Aorta (tissue), 5 donors: Measurements from ENCODE around the gene RSAD1. TPM values are rescaled to one million over a fixed set of nuclear protein-coding genes. Genes with fewer than 3 reads are reported as not detected.
A peak's percentile ranks its signal among the peaks of the same experiment; 100 is the strongest.

ENCODE experiments used
- ATAC-seq: fragments of 200-7000 bp; cut with Tn5 transposase; one replicate; pipeline ENCODE4 v1.9.1; 2022; ENCODE audit warnings: moderate library complexity; ENCODE audit not compliant: low FRiP score
- DNase-seq, 2 donors: peaks; one replicate each; pipeline ENCODE4 v3.0.0-alpha.2; 2020
- H3K27ac ChIP-seq, 2 donors: one replicate each; pipeline ENCODE4 v1.5.1; 2013; ENCODE audit warnings: low read length in 2 of 2, mild to moderate bottlenecking in 2 of 2, moderate library complexity in 2 of 2, control low read depth in 1 of 2, inconsistent platforms in 1 of 2, low read depth in 1 of 2
- H3K27me3 ChIP-seq, 2 donors: one replicate each; pipeline ENCODE4 v1.6.1; 2013; ENCODE audit warnings: control low read depth in 1 of 2, low read length in 1 of 2, mild to moderate bottlenecking in 1 of 2, moderate library complexity in 1 of 2; ENCODE audit not compliant: insufficient read depth in 2 of 2, control insufficient read depth in 1 of 2
- H3K36me3 ChIP-seq, 2 donors: one replicate each; pipeline ENCODE4 v1.6.1; 2013; ENCODE audit warnings: control low read depth in 1 of 2, low read length in 1 of 2, mild to moderate bottlenecking in 1 of 2; ENCODE audit not compliant: insufficient read depth in 2 of 2, control insufficient read depth in 1 of 2
- H3K4me1 ChIP-seq, 2 donors: one replicate each; pipeline ENCODE4 v1.6.1; 2013; ENCODE audit warnings: low read length in 2 of 2, control low read depth in 1 of 2, mild to moderate bottlenecking in 1 of 2, moderate library complexity in 1 of 2; ENCODE audit not compliant: insufficient read depth in 2 of 2, control insufficient read depth in 1 of 2
- H3K4me3 ChIP-seq, 2 donors: one replicate each; pipeline ENCODE4 v1.5.1; 2013; ENCODE audit warnings: low read length in 2 of 2, control low read depth in 1 of 2, mild to moderate bottlenecking in 1 of 2
- H3K9me3 ChIP-seq: one replicate; pipeline ENCODE4 v1.6.1; 2013; ENCODE audit warnings: mild to moderate bottlenecking, low read length; ENCODE audit not compliant: control insufficient read depth
- WGBS, 2 donors: extraction: QIAGEN DNeasy Blood & Tissue Kit; methylation state at CpG; one replicate each; pipeline ENCODE4 v1.1.7; 2013; 5-methylcytosine and 5-hydroxymethylcytosine counted together
- intact Hi-C, 2 donors: fragments of 100-400 bp; cut with DNase I; formaldehyde crosslinking; loops; one replicate each; pipeline versions ENCODE4 v1.14.2 to v1.15.0; 2022
- long read RNA-seq, 2 donors: library from polyadenylated mRNA; unstranded; transcript quantifications; one replicate each; pipeline ENCODE4 v2.0.0, GENCODE V29; 2020 to 2021
- polyA plus RNA-seq, 2 donors: library from polyadenylated mRNA; stranded (reverse); fragments of 200-250 nt; gene quantifications; one replicate each; pipeline ENCODE4 v1.2.3, GENCODE V29; 2013
- total RNA-seq, 2 donors: library from RNA; stranded (reverse); fragmentation: NEBNext Ultra II Directional; extraction: Animal tissue kit (Norgen Biotek cat#: 25700); gene quantifications; one replicate each; pipeline ENCODE4 v1.2.1, GENCODE V29; 2021
- donor health status: healthy with polysubstance abuse.
- donor health status: Bipolar disorder and iron deficiency.
- donor health status: DM: no; HTN: no; CAD: no.
- donor health status: DM: no; HTN: no; CAD: no.
- donor health status: DM: yes; HTN: yes; CAD: no.

Gene RSAD1
- total RNA-seq (10 to 100 TPM; 32.1 to 42.3 TPM), polyA plus RNA-seq (10 to 100 TPM; 12.1 to 39.2 TPM)
- long read RNA-seq, donor 1, transcript RSAD1-201 (9 exons, 2,528 nt) = major isoform, 43 of 76 reads
- long read RNA-seq, donor 1, partial matches to known transcripts = 22 of 76 reads
- long read RNA-seq, donor 1, other reads (novel, unspliced or antisense) = 10 of 76 reads
- long read RNA-seq, donor 2, transcript RSAD1-201 (9 exons, 2,528 nt) = major isoform, 12 of 20 reads
- long read RNA-seq, donor 2, partial matches to known transcripts = 6 of 20 reads
- long read RNA-seq, donor 2, other reads (novel, unspliced or antisense) = 1 of 20 reads

DNA sequence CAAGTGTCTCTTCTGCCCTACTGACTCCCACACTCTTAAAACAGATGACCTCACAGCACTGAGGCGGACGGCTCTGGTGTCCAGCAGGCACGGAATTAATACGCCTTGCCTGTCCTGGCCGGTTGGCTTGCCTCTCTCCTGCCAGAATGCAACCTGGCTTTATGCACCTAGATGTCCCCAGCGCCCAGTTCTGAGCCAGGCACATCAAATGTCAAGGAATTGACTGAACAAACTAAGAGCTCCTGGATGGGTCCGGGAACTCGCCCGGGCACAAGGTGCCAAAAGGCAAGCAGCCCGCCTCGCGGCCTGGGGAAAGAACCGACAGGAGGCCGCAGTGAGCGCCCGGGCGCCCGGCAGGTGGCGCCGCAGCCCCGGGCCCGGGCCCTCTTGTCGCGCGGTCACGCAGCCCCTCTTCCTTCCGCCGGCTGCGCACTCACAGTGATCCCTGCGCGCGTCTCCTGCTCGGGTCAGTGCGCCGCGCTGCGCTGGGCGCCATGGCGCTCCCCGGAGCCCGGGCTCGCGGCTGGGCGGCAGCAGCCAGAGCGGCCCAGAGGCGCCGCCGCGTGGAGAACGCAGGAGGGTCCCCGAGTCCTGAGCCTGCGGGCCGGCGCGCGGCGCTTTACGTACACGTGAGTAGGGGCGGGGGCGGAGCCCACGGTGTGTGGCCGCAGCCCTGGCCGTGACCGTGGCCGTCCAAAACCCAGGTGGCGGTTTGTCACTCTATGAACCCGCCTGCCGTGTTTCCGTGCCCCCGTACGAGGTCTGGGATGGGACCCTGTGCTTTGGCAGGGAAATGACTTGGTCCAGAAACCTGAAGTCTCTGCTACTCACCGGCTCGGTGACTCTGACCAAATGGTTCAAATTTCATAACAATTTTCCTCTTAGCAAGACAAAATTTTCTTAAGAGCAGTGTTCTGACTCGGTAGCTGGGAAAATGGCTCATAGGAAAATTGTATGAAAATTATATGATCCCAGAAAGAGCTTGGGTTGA is at the start of gene RSAD1:
Gene RSAD1, plus strand, starts transcription at position 470 of the 991 bp plus-strand sequence. Its CDS starts 25 bp downstream, at position 495.
- Histone ChIP-seq H3K27me3 (no peaks in the 10 kb centered on the region), H3K9me3 (no peaks in the 10 kb centered on the region), H3K36me3 (no peaks in the 10 kb centered on the region), H3K4me1 (no peaks in the 10 kb centered on the region), H3K27ac (peak within 1 kb of the TSS; percentile 20 to 92), H3K4me3 (peak within 1 kb of the TSS; percentile 51 to 84)
- 0 to 1% methylated on average over 72 to 75 of the region's 75 CpGs for WGBS, 2 donors
- intact Hi-C loops = no loop called here
- peak; percentile 91 to 95 for DNase-seq
- ATAC-seq = peak; percentile 90

DNA sequence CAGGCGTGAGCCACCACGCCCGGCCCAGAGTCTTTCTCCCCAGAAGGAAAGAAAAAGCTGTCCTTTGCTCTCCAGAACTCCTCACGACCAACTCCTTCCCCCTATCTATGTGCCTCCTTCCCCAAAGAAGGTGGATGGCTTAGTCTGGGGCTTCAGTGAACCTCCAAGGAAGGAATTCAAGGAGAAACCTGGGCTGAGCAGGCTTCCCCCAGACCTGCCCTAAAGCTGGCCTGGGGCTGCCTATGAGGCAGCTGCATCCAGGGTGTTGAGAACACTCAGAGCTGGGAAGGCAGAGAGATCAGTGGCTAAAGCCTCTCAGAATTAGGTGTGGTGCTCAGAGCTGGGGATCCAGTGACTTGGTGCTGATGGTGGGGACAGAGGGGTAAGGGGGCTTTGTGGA is 48.9 kb upstream of the RSAD1 start:
- Histone ChIP-seq H3K4me3 (no peak overlapping the region), H3K36me3 (no peaks in the 10 kb centered on the region), H3K9me3 (no peaks in the 10 kb centered on the region), H3K4me1 (peaks cover 0 to 2% of the 10 kb centered on the region in 2 donors), H3K27me3 (no peaks in the 10 kb centered on the region), H3K27ac (no peak overlapping the region)
- ATAC-seq = no peak
- 91 to 98% methylated on average over 4 of the region's 4 CpGs for WGBS, 2 donors
- DNase-seq = no peak
- intact Hi-C loops = no loop called here

DNA sequence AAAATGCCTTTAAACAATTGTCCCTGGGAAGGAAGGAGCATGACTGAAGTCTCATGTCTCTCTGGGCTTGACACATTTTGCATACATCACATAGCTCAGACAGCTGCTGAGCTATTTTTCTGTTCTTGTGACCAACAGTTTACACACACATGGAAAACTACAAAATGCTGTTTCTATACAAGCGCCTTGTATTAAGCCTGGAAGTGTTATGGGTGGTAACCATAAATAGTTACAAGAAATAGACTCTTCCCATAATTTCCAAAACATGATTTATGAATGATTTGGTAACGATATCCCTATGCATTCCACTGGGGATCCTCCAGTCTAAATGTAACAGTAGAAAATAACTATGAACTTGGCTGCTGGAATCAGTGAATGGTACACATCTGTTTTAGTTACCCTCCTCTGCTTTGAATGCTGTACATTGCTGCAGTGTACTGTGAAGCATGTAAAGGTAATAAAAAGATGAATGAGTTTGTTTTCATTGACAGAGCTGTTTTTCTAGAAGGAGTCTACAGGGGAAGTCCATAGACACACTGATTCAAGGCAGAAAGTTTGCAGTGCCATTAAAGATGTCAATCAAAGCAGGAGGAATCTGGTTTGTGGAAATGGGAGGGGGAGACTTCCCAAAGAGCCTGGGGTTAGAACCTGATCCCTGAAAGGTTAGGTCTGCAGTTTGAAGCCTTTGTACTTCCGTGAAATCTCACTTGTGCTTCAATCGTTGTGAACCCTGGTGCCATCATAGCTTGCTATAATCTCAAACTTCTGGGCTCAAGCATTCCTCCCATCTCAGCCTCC is 47.6 kb upstream of the RSAD1 start:
- Histone ChIP-seq H3K36me3 (no peaks in the 10 kb centered on the region), H3K9me3 (no peaks in the 10 kb centered on the region), H3K27me3 (no peaks in the 10 kb centered on the region), H3K4me1 (peaks cover 0 to 2% of the 10 kb centered on the region in 2 donors), H3K27ac (no peak overlapping the region), H3K4me3 (no peak overlapping the region)
- WGBS, 2 donors = 82 to 83% methylated on average over 4 of the region's 4 CpGs
- DNase-seq (no peak), ATAC-seq (no peak)
- intact Hi-C loops = no loop called here

DNA sequence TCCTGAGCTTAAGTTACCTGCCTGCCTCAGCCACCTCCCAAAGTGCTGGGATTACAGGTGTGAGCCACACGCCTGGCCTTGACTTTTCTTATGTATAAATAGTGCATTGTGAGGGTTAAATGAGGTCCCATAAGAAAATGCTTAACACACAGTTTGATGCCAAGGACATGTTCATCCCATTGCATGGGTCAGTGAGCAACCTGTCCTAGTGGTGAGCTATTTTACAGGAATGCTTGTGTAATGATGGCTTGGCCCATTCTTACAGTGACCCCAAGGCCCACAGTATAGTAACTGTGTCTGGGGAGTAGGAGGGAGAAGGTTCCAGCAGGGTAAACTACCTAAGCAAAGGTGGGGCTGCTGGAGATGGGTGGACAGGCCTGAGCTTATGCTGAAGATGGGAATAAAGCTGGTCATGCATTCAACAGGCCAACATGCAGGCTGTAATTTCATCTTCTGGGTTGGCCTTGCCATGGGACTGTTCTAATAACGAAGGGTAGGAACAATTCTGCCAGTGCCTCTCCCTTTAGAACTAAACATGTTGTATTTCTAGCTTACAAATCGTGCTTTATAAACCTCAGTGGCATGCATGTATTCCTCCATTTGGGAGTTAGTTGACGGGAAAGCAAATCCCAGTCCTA is 46.4 kb upstream of the RSAD1 start:
- Histone ChIP-seq H3K27ac (no peak overlapping the region), H3K4me3 (no peak overlapping the region), H3K36me3 (no peaks in the 10 kb centered on the region), H3K27me3 (no peaks in the 10 kb centered on the region), H3K9me3 (no peaks in the 10 kb centered on the region), H3K4me1 (no peaks in the 10 kb centered on the region)
- 76 to 83% methylated on average over 4 of the region's 4 CpGs for WGBS, 2 donors
- intact Hi-C loops = no loop called here
- ATAC-seq = no peak
- no peak for DNase-seq

DNA sequence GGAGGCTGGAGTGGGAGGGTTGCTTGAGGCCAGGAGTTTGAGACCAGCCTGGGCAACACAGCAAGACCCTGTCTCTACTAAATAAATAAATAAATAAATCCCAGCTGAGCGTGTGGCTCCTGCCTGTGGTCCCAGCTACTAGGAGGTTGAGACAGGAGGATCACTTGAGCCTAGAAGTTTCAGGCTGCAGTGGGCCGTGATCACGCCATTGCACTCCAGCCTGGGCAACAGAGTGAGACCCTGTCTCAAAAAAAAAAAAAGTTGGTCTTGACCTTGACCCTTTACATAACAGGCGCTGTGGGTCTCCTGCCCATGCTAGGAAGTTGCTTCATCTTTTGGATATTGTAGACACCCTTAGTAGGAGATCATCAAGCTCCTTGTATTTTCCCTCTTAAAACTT is 41.3 kb upstream of the RSAD1 start:
- 97 to 98% methylated on average over 4 of the region's 4 CpGs for WGBS, 2 donors
- intact Hi-C loops = no loop called here
- no peak for ATAC-seq
- no peak overlapping the region for H3K27ac ChIP-seq
- no peaks in the 10 kb centered on the region for H3K36me3 ChIP-seq
- no peaks in the 10 kb centered on the region for H3K27me3 ChIP-seq
- no peaks in the 10 kb centered on the region for H3K9me3 ChIP-seq
- DNase-seq = no peak
- H3K4me1 ChIP-seq = no peaks in the 10 kb centered on the region
- H3K4me3 ChIP-seq = no peak overlapping the region

DNA sequence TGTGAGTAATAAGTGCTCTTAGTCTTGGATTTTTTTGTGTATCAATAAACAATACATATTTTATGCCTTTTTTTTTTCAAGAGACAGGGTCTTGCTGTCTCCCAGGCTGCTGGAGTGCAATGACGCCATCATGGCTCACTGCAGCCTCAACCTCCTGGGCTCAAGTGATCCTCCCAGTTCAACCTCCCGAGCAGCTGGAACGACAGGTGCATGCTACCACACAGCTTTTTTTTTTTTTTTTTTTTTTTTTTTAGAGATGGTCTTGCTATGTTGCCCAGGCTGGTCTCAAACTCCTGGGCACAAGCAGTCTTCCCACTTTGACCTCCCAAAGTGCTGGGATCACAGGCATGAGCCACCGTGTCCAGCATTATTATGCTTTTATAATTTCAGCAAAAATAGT is 39.7 kb upstream of the RSAD1 start:
- Histone ChIP-seq H3K27me3 (no peaks in the 10 kb centered on the region), H3K9me3 (no peaks in the 10 kb centered on the region), H3K4me3 (no peak overlapping the region), H3K27ac (no peak overlapping the region), H3K4me1 (no peaks in the 10 kb centered on the region), H3K36me3 (no peaks in the 10 kb centered on the region)
- intact Hi-C loops = no loop called here
- 87 to 93% methylated on average over 4 of the region's 4 CpGs for WGBS, 2 donors
- ATAC-seq (no peak), DNase-seq (no peak)

DNA sequence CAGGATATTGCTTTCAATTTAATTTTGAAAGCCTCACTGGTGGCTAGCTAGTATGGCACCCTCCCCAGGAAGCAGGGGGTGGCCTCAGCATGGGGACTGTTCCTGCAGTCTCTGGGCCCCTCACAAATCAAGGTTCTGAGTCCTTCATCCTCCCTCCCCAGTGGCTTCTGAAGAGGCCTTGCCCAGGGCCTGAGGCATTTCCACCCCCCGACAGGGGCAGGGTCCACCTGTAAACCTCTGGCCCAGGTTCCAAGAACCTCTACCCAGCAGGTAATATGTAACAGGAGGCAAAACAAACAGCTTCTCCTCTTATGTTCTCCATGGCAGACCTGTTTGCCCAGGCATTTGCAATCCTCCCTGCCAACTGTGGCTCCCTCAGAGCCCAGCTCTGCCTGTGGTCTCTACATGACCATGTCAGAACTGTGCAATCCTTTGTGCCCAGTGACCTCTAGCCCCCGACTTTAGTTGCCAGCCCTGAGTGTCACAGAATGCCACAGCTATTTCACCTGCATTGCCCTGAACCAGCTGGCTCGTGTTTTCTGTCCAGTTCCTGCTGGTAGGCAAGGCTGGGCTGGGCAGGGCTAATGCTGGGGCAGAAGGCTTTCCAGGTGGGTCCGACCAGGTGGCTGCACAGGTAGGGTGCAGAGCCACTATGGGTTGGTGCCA is 38.4 kb upstream of the RSAD1 start:
- intact Hi-C loops = no loop called here
- Histone ChIP-seq H3K36me3 (no peaks in the 10 kb centered on the region), H3K4me3 (no peak overlapping the region), H3K27me3 (no peaks in the 10 kb centered on the region), H3K4me1 (no peaks in the 10 kb centered on the region), H3K27ac (no peak overlapping the region), H3K9me3 (no peaks in the 10 kb centered on the region)
- DNase-seq = no peak
- WGBS, 2 donors = 85 to 89% methylated on average over 4 of the region's 4 CpGs
- no peak for ATAC-seq
